IPS-11a (cell line): ENCODE measurements around the gene SH2D6.
"Not testable (repeated sequence)": the region's sequence is repeated elsewhere in the genome, so short reads cannot be mapped to it uniquely, and the experiment has no call there.

Source experiments
- H3K4me3 ChIP-seq: one replicate; pipeline ENCODE4 v1.5.1; 2013; ENCODE audit warnings: low read depth, low read length, control low read depth

SH2D6 gene

GRCh38 chr2:85439025-85439472 lies 20.5 kb downstream of the SH2D6 start:
- no peak overlapping the region for H3K4me3 ChIP-seq

GRCh38 chr2:85439569-85439968 lies 21.1 kb downstream of the SH2D6 start:
- H3K4me3 ChIP-seq = not testable (repeated sequence)

GRCh38 chr2:85439986-85440385 lies 21.5 kb downstream of the SH2D6 start:
- no peak overlapping the region for H3K4me3 ChIP-seq

- H3K4me3 ChIP-seq = no peak overlapping the region
These were observed 22.2 kb downstream of the SH2D6 start for GRCh38 chr2:85440729-85441128.

- H3K4me3 ChIP-seq = no peak overlapping the region
These were observed 23.4 kb downstream of the SH2D6 start for GRCh38 chr2:85441864-85442263.

GRCh38 chr2:85444629-85445172 lies 26.2 kb downstream of the SH2D6 start:
- H3K4me3 ChIP-seq = no peak overlapping the region

- H3K4me3 ChIP-seq = no peak overlapping the region
These were observed 27.1 kb downstream of the SH2D6 start for GRCh38 chr2:85445316-85446295.

GRCh38 chr2:85446296-85447221 lies 28.0 kb downstream of the SH2D6 start:
- H3K4me3 ChIP-seq = no peak overlapping the region

GRCh38 chr2:85447222-85447585 lies 28.7 kb downstream of the SH2D6 start:
- no peak overlapping the region for H3K4me3 ChIP-seq

GRCh38 chr2:85448461-85449213 lies 30.1 kb downstream of the SH2D6 start:
- H3K4me3 ChIP-seq = no peak overlapping the region

GRCh38 chr2:85449214-85449588 lies 30.7 kb downstream of the SH2D6 start:
- H3K4me3 ChIP-seq = no peak overlapping the region

- H3K4me3 ChIP-seq = no peak overlapping the region
These were observed 33.7 kb downstream of the SH2D6 start for GRCh38 chr2:85452237-85452636.

- H3K4me3 ChIP-seq = no peak overlapping the region
These were observed 35.1 kb downstream of the SH2D6 start for GRCh38 chr2:85453571-85453970.

GRCh38 chr2:85455552-85456090 lies 37.1 kb downstream of the SH2D6 start:
- H3K4me3 ChIP-seq = no peak overlapping the region

GRCh38 chr2:85457043-85457442 lies 38.5 kb downstream of the SH2D6 start:
- no peak overlapping the region for H3K4me3 ChIP-seq

- no peak overlapping the region for H3K4me3 ChIP-seq
These were observed 39.4 kb downstream of the SH2D6 start for GRCh38 chr2:85457877-85458316.

GRCh38 chr2:85458601-85459563 lies 40.4 kb downstream of the SH2D6 start:
- H3K4me3 ChIP-seq = no peak overlapping the region

- no peak overlapping the region for H3K4me3 ChIP-seq
These were observed 41.3 kb downstream of the SH2D6 start for GRCh38 chr2:85459771-85460170.

- no peak overlapping the region for H3K4me3 ChIP-seq
These were observed 43.8 kb downstream of the SH2D6 start for GRCh38 chr2:85462322-85462721.
